OCI-LY7 (cell line): Measurements from ENCODE around the gene ACER2.

Experiments
- CTCF ChIP-seq: fragments of 200-600 bp; sonication (generic); conservative IDR thresholded peaks from 2 replicates; pipeline ENCODE4 v1.5.1; 2014; ENCODE audit warnings: mild to moderate bottlenecking, antibody characterized with exemption, low read length, moderate library complexity, mixed read lengths
- EZH2phosphoT487 ChIP-seq: fragments of 200-600 bp; sonication (generic); IDR thresholded peaks from 2 replicates; pipeline ENCODE4 v1.6.1; 2018; ENCODE audit warnings: low read depth, borderline replicate concordance, mild to moderate bottlenecking, mixed run types, antibody characterized with exemption, low read length, moderate library complexity, mixed read lengths

- TF ChIP-seq CTCF, result no peak
- no peak for TF ChIP-seq EZH2phosphoT487
Observed at GRCh38 chr9:19461135-19461534, 52.3 kb downstream of the ACER2 start.
